ENCODE data around the gene FREY1.

FREY1 gene

GRCh38 chr11:45928535-45929215 lies 21.6 kb upstream of the FREY1 start:
- no peak for DNase-seq (ENCODE audit: low spot score)

- no peak for DNase-seq (ENCODE audit: low spot score)
These were observed 20.8 kb upstream of the FREY1 start for GRCh38 chr11:45927684-45928413.

- no peak for DNase-seq (ENCODE audit: low spot score)
These were observed 20.2 kb upstream of the FREY1 start for GRCh38 chr11:45927332-45927683.

DNA sequence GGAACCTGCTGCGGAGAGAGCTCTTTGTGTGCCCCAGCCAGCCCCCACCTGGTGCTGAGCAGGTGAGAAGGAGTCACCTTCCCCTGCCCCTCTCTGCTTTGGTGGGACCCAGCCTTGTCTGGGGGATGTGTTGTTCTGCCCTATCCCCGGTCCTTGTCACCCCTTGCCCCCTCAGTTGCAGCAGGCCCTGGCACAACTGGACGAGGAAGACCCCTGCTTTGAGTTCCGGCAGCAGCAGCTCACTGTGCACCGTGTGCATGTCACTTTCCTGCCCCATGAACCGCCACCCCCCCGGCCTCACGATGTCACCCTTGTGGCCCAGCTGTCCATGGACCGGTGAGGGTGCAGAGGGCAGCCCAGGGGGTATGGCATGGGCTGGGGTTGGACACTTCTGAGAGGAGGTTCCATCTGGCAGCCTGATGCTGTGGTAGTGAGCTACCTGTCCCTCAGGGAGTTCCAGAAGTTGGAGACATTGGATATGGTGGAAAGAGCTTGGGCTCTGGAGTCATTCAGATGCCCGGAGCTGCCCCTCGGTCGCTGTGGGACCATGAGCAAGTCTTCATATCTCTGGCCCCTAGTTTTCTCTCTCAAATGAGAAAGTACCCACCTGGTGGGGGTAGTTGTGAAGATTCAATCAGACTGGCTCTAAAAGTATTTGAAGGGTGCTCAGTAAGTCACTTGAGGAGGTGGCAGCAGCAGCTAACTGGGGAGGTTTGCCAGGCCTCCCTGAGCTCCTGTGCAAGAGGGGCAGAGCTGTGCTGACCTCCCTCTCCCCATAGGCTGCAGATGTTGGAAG lies 19.7 kb upstream of the FREY1 start:
- DNase-seq (ENCODE audit: low spot score): no peak

- no peak for DNase-seq (ENCODE audit: low spot score)
These were observed 18.9 kb upstream of the FREY1 start for GRCh38 chr11:45926001-45926401.

GRCh38 chr11:45925550-45925949 lies 18.5 kb upstream of the FREY1 start:
- no peak for DNase-seq (ENCODE audit: low spot score)

GRCh38 chr11:45924927-45925326 lies 17.9 kb upstream of the FREY1 start:
- no peak for DNase-seq (ENCODE audit: low spot score)

DNA sequence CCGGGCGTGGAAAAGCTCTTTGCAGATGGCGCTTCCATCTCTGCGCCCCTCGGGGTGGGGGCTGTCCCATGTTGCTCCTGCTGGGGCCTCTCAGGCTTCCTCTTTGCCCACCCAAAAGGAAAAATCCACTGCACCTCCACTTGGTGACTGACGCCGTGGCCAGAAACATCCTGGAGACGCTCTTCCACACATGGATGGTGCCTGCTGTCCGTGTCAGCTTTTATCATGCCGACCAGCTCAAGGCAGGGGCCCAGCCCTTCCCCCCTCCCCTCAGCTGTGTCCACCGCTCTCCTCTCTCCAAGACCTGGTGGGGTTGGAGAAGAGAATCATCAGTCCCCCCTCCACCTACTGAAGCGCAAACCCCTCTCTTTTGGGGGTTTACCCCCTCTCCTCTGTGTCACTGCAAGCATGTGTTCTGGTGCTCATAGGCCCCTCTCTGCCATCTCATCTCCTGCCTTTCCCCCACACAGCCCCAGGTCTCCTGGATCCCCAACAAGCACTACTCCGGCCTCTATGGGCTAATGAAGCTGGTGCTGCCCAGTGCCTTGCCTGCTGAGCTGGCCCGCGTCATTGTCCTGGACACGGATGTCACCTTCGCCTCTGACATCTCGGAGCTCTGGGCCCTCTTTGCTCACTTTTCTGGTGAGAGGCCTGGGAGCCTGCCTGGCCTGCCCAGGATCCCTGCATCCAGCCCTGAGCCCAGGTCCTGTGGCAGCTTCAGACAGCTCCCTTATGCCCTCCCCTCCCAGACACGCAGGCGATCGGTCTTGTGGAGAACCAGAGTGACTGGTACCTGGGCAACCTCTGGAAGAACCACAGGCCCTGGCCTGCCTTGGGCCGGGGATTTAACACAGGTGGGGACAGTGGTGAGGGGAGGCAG lies 17.2 kb upstream of the FREY1 start:
- DNase-seq (ENCODE audit: low spot score): no peak

DNA sequence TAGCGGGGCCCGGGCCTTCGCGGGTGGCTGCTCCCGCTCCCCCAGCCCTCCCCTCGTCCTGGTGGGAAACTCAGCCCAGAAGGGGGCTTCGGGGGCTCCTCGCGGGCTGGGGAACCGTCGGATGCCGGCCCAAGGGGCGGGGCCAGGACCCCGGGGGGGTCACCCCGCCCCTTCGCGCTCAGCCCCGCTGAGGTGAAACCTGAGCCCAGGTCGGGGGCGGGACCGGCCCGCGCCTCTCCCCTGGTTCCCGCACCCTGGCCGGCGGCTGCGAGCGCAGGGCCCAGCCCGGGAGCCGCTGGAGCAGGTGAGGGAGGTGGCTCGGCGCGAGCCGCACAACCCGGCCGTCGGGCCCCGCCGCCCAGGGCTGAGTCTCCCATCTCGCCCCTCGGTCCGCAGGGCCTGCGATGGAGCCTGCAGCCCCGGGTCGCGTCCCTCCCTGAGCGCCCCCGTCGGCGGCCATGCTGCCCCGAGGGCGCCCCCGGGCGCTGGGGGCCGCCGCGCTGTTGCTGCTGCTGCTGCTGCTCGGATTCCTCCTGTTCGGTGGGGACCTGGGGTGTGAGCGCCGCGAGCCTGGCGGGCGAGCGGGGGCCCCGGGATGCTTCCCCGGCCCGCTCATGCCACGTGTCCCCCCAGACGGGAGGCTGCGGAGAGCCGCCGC lies 15.5 kb upstream of the FREY1 start, which contains the start of gene LARGE2:
TSS of gene LARGE2 (plus strand) at position 232 of the 658 bp plus-strand sequence. CDS start at position 459, 227 bp downstream.
- DNase-seq (ENCODE audit: low spot score): no peak

DNA sequence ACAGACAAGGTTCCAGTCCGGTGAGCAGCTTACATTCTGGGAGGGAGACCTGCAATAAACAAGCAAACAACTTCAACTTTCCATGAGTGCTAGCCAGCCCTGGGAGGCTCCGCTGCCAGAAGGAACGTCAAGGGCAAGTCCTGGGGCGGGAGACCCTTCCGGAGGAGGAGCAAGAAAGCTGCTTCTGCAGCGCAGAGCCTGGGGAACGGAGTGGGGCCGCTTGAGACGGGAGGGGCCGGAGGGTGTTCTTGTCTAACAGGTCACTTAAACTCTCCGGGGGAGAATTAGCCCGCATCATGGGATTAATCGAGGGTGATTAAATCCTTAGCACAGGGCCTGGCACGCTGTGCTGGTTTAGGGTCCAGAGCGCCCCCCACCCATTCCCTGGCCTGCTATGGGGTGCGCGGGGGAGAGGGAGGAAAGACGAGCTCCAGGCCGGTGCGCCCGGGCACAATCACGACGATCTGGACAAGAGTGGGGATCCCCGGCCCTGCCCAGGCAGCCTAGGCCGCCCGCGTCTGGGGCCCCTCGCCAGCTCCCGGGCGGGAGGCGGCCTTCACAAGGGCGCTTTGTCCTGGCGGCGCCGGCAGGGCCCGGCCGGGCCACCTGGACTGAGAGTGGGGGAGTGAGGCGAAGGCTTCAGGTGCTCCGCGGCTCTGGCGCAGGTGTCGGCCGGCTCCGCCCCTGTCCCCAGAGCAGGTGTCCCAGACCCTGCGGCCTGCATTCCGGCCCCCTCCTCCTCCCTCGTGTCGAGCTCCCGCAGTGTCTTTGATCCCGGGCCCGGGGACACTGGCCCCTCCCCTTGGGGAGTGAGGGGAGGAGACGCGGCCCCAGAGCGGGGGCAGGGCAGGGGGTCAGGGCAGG lies 14.7 kb upstream of the FREY1 start:
- no peak for DNase-seq (ENCODE audit: low spot score)

DNA sequence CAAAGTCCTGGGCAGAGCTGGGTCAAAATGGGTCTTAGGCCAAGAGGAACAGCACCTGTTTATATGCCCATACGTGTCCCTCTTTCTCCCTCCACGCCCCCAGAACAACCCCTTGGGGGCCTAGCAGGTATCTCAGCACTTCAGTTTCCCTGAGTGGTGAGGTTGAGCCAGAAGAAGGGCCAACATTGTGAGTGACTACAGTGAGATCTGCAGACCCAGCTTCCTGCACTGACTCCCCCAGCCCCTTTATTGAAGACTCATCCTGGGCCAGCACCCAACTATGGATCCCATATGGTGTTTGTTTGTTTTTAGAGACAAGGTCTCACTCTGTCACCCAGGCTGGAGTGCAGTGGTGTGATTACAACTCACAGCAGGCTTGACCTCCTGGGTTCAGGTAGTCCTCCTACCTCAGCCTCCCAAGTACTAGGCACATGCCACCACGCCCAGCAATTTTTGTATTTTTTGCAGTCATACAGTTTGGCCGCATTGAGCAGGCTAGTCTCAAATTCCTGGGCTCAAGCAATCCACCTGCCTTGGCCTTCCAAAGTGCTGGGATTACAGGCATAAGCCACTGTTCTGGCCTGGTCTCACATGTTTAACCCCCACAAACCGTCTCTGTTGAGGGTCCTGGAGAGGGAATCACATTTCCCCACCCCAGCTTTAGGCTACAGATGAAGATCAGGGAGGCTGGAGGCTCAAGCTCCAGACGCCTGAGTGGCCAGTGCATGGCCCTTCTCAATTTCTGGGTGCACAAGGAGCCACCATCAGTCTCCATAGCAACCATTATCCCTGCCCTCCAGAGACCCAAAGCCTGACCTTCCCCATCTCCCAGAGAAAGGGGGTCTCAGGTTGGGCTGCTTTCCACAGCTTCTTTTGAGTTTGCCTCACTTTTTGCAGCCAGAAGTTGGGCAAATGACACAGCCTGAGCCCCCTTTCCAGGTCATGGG lies 13.7 kb upstream of the FREY1 start:
- DNase-seq (ENCODE audit: low spot score): no peak

- no peak for DNase-seq (ENCODE audit: low spot score)
These were observed 12.9 kb upstream of the FREY1 start for GRCh38 chr11:45919806-45920530.

- DNase-seq (ENCODE audit: low spot score): no peak
These were observed 12.0 kb upstream of the FREY1 start for GRCh38 chr11:45918962-45919675.

DNA sequence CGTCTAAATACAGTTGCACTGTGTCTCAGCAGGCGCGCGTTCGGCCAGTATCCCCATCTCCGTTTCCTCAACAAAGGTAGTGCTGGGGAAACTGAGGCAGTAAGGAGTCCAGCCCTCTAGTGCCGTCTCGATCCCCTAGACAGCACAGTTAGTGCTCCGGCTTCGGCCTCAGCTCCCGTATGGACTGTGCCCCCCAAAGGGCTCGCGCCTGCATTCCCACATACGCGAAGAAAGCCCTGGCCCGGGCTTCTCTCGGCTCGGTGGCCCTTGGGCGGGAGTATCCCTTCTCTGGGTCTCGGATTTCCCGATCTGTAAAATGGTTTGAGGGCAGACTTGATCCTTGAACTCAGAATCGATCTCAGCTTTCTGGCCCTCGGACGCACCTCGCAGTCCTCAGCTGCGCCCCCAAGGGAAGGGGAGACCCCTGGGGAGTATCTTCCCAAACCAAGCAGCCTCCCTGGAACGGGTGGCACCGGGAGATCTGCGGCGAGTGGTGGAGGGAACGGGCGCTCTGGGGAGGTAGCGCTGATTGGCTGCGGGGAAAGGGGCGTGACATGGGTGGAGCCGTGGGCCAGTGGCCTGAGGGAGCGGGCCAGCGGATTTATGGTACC lies 11.4 kb upstream of the FREY1 start:
- DNase-seq (ENCODE audit: low spot score): peak; percentile 73

GRCh38 chr11:45917623-45918330 lies 10.7 kb upstream of the FREY1 start, which contains the start of gene PEX16:
PEX16 (minus strand) TSS chr11:45917877; CDS start chr11:45917811, 66 bp downstream.
- peak; percentile 96 for DNase-seq (ENCODE audit: low spot score)

DNA sequence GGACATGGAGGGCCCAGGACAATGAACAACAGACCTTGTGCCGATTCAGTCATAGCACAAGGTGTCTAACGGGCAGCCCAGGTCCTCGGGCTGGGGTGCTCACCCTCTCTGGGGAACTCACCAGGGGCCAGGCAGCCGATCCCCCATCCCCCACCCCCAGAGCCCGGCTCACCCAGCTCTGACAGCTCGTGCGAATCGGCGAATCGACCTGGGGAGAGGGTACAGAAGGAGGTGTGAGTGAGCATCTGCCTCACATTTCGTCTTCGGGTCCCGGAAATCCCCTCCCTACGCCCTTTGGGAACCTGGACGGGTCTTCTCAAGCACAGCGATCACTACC lies 10.2 kb upstream of the FREY1 start:
- no peak for DNase-seq (ENCODE audit: low spot score)

GRCh38 chr11:45915446-45915845 lies 8.4 kb upstream of the FREY1 start:
- no peak for DNase-seq (ENCODE audit: low spot score)
